GM12865 (cell line): ENCODE data around the gene SMARCA4.
A peak's percentile ranks its signal among the peaks of the same experiment; 100 is the strongest.

Experiments used
- DNase-seq: peaks from one replicate; pipeline ENCODE4 v3.0.0; 2010; ENCODE audit warnings: low read depth
- H3K4me3 ChIP-seq: 2 replicates; pipeline ENCODE4 v1.5.1; 2011; ENCODE audit warnings: mild to moderate bottlenecking, low read depth, low read length, control low read depth
- TF ChIP-seq, protein P1 (sequence below): IDR thresholded peaks from 2 replicates; pipeline ENCODE4 v1.5.1; 2011; ENCODE audit warnings: low read length, control low read depth, low read depth, inconsistent platforms; ENCODE audit not compliant: insufficient read depth; ENCODE audit errors: missing control alignments

SMARCA4 gene

GRCh38 chr19:10921910-10922637 is 38.8 kb upstream of the SMARCA4 start:
- DNase-seq = no peak
- no peak overlapping the region for H3K4me3 ChIP-seq
- TF ChIP-seq, protein P1, sequence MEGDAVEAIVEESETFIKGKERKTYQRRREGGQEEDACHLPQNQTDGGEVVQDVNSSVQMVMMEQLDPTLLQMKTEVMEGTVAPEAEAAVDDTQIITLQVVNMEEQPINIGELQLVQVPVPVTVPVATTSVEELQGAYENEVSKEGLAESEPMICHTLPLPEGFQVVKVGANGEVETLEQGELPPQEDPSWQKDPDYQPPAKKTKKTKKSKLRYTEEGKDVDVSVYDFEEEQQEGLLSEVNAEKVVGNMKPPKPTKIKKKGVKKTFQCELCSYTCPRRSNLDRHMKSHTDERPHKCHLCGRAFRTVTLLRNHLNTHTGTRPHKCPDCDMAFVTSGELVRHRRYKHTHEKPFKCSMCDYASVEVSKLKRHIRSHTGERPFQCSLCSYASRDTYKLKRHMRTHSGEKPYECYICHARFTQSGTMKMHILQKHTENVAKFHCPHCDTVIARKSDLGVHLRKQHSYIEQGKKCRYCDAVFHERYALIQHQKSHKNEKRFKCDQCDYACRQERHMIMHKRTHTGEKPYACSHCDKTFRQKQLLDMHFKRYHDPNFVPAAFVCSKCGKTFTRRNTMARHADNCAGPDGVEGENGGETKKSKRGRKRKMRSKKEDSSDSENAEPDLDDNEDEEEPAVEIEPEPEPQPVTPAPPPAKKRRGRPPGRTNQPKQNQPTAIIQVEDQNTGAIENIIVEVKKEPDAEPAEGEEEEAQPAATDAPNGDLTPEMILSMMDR = no peak

GRCh38 chr19:10922638-10923014 is 38.2 kb upstream of the SMARCA4 start:
- H3K4me3 ChIP-seq = no peak overlapping the region
- DNase-seq = no peak
- TF ChIP-seq, protein P1 = no peak

- TF ChIP-seq, protein P1 = no peak
- H3K4me3 ChIP-seq = no peak overlapping the region
- DNase-seq = no peak
Observed at GRCh38 chr19:10923260-10924112, 37.3 kb upstream of the SMARCA4 start.

DNA sequence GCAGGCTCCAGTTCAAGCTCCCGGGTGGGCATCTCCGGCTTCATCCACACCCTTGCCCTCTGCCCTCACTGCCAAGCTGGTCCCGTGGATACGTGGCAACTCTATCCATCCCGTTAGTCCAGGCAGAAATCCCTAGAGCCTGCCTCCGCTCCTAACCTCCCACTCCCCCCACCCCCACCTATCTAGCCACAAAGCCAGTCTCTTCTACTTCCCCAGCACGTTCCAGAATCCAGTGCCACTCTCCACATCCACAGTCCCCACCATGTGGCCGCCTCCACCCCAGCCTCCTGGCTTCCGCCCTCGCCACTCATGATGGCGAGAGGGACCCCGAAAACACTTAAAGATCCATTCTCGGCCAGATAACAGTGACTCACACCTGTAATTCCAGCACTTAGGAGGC is 36.2 kb upstream of the SMARCA4 start:
- no peak overlapping the region for H3K4me3 ChIP-seq
- TF ChIP-seq, protein P1 = no peak
- DNase-seq = no peak

DNA sequence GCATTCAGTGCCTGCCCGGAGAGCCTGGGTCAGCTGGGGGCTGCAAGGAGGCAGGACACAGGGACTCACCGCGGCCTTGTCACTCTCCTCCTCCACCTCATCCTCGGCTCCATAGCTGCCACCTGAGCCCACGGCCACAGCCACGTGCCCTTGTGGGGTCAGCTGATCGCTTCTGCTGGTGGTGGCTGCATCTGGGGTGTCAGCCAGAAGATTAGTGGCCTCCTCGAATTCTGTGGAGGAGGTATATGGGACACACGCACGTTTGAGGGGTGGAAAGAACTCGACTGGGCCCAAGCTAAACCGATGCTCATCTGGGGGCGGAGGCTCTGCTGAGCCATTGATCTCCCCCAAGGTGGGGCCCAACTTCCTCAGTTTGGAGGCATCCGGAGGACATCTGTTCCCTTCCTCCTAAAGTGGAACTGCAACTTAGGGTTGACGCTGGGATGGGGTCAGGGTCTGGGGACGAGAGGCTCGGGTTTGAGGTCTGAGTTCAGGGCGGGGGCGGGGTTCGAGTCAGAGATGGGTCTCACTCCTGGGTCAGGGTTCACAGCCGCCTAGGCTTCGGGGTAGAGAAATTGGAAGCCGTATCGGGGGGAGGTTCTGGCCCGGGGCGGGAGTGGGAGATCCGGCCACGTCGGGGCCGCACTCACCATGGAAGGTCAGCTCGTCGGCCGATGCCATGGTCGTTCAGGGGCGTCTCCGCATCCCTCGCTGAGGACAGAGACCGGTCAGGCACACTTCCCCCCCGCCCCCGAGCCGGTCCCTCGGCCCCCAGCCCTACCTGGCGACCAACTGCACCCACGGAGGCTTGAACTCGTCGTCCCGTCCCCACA is 32.9 kb upstream of the SMARCA4 start:
- peak overlapping the region; percentile 82 for H3K4me3 ChIP-seq
- DNase-seq = no peak
- TF ChIP-seq, protein P1 = no peak

DNA sequence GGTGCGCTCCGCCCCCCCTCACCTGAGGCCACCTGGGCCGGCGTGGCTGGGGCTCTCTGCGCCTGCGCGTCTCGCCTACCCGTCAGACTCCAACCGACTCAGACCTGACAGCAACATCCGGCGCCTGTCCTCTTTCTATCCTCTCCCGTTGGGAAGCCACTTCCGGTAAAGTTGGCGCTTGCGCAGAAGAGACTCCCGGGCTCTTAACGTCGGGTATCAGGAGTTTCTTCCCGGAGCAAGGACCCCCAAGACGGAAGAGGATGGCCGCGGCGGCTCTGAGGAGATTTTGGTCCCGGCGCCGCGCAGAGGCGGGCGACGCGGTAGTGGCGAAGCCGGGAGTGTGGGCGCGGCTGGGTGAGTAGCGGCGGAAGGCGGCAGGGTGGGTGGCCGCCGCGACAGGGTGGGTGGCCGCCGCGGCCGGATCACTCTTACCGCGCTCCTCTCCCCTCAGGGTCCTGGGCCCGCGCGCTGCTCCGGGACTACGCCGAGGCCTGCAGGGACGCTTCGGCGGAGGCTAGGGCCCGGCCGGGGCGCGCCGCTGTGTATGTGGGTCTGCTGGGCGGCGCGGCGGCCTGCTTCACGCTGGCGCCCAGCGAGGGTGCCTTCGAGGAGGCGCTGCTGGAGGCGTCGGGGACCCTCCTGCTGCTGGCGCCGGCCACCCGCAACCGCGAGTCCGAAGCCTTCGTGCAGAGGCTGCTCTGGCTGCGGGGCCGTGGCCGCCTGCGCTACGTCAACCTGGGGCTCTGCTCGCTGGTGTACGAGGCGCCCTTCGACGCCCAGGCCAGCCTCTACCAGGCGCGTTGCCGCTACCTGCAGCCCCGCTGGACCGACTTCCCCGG is 32.0 kb upstream of the SMARCA4 start, which contains the start of the genes TIMM29 and YIPF2:
TIMM29 (plus strand) TSS at position 249 of the 839 bp plus-strand sequence; CDS start at position 261, 12 bp downstream.
YIPF2 (minus strand) TSS at position 77 of the 839 bp plus-strand sequence. CDS start 229 bp downstream, outside the sequence.
- peak within 1 kb of the TSS; percentile 82 for H3K4me3 ChIP-seq
- DNase-seq = peak; percentile 98
- TF ChIP-seq, protein P1 = no peak
